HG02970 (cell line): Measurements from ENCODE around the gene B3GNT8.
"Not testable (repeated sequence)": the region's sequence is repeated elsewhere in the genome, so short reads cannot be mapped to it uniquely, and the experiment has no call there.

Source experiments
- ATAC-seq: cut with Tn5 transposase; IDR thresholded peaks from one replicate; pipeline ENCODE4 v1.9.1; 2021; ENCODE audit warnings: mild to moderate bottlenecking, moderate library complexity, moderate number of reproducible peaks; ENCODE audit not compliant: unreplicated experiment, low FRiP score

B3GNT8 gene

DNA sequence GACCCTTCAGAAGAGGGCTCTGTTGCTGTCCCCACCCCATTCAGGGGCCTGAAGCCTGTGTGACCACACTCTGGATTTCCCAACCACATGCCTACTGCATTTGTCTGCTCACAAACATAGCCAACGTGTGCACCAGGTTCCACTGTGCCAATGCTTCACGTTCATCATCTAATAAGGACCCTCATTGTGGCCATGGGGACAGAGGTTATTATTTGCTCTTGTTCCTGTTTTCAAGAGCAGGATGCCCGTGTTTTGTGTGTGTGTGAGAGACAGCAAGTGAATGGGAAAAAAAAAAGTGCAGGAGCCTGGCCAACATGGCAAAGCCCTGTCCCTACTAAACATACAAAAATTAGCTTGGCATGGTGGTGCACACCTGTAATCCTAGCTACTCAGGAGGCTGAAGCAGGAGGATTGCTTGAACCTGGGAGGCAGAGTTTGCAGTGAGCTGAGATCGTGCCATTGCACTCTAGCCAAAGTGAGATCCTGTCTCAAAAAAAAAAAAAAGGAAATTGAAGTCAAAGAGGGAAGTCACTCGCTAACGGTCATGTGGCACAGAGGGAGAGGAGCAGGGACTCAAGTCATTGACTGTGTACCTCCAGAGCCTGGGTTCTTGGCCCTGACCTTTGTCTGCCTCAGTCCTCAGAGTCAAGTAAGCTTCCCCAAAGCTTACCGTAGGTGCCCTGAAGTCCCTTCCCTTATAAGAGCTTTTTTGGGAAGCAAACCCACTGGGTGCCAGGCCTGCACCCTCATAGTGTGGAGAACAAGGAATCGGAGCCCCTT, 6.9 kb downstream of the B3GNT8 start:
- no peak for ATAC-seq

GRCh38 chr19:41416194-41416674, 10.9 kb downstream of the B3GNT8 start:
- ATAC-seq = no peak

GRCh38 chr19:41415154-41415571, 12.0 kb downstream of the B3GNT8 start:
- no peak for ATAC-seq

GRCh38 chr19:41414461-41414860, 12.7 kb downstream of the B3GNT8 start:
- ATAC-seq = no peak

DNA sequence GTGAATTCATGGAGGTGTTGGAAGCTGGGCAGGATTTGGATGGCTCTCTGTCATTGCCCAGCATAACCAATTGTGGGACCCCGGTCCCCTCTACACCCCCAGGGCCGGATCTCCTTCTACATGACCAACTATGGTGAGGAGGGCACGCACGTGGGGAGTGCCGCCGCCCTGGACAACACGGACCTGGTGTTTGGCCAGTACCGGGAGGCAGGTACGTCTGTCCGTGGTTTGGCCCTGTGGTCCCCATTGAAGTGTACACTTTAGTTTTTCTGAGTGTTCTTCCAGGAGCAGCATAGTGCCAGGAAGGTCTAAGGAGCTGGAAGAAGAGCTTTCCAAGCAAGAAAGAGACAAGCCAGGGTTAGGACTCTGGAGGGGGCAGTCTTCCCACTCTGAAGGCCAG, 13.2 kb downstream of the B3GNT8 start:
- ATAC-seq = no peak

DNA sequence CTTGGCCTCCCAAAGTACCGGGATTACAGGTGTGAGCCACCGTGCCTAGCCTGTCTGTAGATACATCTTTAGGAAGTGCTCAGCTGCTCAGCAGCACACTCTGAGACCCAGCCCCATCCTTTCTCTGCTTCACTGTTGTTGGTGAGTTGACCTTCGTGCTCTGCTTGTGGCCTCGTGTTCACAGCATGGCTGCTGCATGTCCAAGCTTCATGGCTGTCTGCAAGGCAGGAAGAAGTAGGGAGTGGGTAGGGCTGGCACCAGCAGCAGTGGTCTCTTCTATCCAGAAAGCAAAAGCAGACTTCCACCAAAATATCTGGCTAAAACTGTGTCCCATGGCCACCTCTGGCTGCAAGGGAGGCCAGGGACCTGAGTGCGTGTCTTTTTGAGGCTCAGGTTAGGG, 14.2 kb downstream of the B3GNT8 start:
- ATAC-seq = no peak

DNA sequence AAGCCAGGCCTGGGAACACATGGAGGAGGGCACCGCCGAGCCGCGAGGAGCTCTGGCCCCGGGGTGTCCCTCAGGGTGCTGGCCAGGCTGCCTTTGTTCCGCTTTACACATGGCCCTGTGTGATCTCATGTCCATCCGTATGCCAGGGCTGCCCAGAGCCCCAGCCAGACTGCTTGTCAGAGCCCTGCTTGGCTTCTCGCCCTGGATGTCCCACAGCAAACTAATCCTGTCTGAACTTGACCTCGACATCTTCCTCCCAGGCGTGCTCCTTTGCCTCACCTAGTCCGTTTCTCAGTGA, 15.3 kb downstream of the B3GNT8 start:
- ATAC-seq = no peak

DNA sequence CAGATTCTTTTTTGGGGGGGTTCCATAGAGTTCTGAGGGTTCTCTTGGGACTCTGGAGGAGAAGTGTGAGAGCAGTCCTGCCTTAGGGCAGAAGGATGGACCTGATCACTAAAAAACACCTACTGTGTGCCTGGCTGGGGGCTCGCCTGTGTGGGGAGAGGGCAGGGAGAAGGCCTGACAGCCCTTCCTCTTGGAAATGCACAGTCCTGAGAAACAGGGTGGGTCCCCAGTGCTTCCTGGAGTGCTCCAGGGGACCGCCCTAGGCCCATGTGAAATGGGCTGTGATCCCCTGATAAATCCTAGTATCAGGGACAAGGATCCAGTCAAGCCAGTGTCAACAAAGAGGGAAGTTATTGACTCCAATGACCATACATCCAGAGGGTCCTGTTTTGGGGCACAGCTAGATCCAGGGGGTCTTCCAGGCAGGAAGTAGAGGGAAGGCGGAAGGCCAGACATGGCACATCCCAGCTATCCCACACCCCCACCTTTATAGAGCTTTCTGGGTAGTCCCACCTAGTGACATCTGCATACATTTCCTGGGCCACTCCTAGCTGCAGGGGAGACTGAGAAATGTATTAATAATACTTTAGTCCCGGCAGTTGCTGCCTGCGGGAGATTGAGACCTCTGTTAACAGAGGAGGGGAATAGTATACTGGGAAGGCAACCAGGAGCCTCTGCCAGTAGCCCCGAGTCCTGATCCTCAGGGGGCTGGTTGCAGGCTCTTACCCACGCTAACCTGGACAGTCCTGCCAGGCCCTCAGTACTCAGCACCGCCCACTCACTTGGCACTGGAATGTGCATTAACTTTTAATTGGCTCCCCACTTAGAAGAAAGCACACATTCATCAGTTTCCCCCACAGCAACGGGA, 15.8 kb downstream of the B3GNT8 start:
- no peak for ATAC-seq

DNA sequence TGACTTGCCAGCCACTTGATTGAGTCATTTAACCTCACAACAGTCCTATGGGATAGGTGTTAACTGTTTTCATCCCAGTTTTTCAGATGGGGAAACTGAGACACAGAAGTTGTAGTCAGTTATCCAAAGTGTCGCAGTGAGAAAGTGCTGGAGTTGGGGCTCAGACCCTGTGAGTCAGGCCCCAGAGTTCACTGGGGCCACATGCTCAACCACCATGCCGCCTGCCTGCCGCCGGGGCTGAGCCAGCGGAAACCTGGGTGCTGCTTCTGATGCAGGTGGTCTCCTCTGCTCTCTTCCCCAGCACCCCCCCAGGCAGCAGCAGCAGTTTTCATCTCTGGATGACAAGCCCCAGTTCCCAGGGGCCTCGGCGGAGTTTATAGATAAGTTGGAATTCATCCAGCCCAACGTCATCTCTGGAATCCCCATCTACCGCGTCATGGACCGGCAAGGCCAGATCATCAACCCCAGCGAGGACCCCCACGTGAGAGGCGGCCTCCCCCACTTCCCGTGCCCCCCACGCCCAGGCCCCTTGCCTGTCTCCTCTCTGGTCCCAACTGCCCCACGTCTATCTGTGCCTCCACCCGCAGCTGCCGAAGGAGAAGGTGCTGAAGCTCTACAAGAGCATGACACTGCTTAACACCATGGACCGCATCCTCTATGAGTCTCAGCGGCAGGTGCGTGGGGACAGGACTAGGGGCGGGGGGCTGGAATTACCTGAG, 16.7 kb downstream of the B3GNT8 start:
- no peak for ATAC-seq

DNA sequence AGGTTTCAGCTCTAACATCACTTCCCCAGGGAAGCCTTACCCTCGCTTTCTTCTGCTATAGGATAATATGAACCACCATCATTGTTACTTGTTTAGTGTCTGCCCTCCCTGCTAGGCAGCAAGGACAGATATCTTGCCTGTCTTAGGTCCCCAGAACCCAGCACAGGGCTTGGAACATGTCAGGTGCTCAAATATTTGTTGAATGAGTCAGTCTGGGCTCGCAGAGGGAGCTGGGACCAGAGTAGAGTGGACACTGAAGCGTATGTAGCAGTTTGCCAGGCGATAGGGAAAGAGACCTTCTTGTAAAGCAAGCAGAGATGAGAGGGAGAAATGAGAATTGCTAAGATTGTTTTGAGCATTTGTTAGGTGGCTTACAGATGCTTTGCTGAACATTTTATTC, 17.9 kb downstream of the B3GNT8 start:
- no peak for ATAC-seq

DNA sequence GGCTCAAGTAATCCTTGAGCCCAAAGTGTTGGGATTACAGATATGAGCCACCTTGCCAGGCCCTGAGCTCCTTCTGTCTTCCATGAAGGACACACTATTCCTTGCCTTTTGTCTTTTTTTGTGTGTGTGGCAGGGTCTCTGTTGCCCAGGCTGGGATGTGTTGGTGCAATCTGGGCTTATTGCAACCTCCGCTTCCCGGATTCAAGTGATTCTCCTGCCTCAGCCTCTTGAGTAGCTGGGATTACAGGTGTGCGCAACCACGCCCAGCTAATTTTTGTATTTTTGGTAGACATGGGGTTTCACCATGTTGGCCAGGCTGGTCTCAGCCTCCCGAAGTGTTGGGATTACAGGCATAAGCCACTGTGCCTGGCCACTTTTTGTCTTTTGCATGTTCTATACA, 18.3 kb downstream of the B3GNT8 start:
- not testable (repeated sequence) for ATAC-seq

DNA sequence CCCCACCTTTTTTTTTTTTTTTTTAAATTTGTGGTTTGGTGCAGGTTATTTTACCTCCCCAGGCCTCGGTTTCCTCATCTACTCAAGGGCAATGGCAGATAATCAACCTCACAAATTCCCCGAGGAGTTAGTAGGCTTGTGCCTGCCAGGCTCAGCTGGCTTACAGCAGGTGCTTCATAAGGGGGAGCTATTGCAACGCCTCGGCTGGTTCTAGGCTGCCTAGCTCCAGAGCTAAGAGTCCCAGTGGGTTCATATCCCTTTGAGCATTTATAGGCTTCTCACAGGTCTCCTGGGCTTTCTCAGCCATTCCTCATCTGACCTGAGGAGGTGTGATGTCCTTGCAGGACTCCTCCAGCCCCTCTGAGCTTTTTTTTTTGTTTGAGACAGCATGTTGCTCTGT, 18.9 kb downstream of the B3GNT8 start:
- ATAC-seq = no peak

DNA sequence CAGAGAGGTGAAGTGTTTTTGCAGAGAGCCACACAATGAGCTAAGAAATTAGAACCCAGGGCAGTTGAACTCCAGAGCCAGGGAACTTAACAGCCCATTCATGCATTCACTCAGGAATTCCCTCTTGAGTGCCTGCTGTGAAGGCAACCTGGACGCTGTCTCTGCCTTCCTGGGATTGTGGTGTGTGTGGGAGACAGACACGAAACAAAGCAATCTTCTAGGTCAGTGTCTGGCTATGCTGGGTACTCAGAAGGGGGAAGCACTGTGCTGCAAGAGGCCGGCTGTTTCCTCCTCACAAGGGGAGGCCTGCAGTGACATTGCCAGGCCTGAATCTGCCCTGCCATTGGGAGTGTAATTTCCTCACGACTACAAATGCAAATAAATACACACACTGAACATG, 19.9 kb downstream of the B3GNT8 start:
- no peak for ATAC-seq

- no peak for ATAC-seq
These were observed 21.4 kb downstream of the B3GNT8 start for GRCh38 chr19:41405776-41406175.

GRCh38 chr19:41403181-41403970, 23.8 kb downstream of the B3GNT8 start:
- no peak for ATAC-seq

GRCh38 chr19:41402010-41402409, 25.2 kb downstream of the B3GNT8 start:
- ATAC-seq = no peak

GRCh38 chr19:41401483-41401882, 25.7 kb downstream of the B3GNT8 start:
- no peak for ATAC-seq

GRCh38 chr19:41399525-41399924, 27.6 kb downstream of the B3GNT8 start:
- no peak for ATAC-seq

DNA sequence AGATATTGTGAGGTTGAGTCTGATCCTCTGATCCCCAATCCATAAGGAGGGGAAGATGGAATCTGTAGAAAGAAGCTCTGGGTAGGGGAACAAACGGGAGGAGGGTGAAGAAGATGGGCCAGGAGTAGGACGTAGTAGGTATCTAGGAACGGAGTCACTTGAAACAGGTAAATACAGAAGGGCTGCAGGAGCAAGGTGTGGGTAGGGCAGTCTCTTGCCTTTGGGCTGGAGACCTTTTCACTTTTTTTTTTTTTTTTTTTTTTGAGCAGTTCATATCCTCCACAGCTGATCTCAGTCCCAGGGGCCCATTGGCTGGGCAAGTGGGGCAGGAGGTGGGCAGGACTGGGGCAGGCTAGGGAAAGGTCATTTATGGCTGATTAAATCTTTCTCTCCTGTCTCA, 28.1 kb downstream of the B3GNT8 start:
- ATAC-seq = no peak

GRCh38 chr19:41398598-41398997, 28.6 kb downstream of the B3GNT8 start:
- no peak for ATAC-seq
